HCT116 (cell line): ENCODE data around the gene SECTM1. TPM values are rescaled to one million over a fixed set of nuclear protein-coding genes. Genes with fewer than 3 reads are reported as not detected.

Experiments used
- ATAC-seq: fragments of 200-7000 bp; cut with Tn5 transposase; 2 replicates; pipeline ENCODE4 v1.9.1; 2020; ENCODE audit warnings: mild to moderate bottlenecking, moderate library complexity
- BruUV-seq: library from RNA; stranded (reverse); fragments of 400-500 nt; replicated peaks from 2 replicates; lab custom pipeline; 2021; lab: Mats Ljungman, UMichigan
- CTCF ChIA-PET: fragments of 300-600 bp; sonication (Branson Sonifier 250); formaldehyde crosslinking; loops from one replicate; lab custom pipeline; 2021; ENCODE audit warnings: antibody characterized with exemption; lab: Charles Lee
- POLR2A ChIA-PET: fragments of 300-600, 350-600 bp; sonication (Branson Sonifier 250); formaldehyde crosslinking; loops from one replicate; lab custom pipeline; 2021; ENCODE audit warnings: antibody characterized with exemption; lab: Charles Lee
- RAD21 ChIA-PET, 2 experiments: fragments of 300-600 bp; sonication (Branson Sonifier 250); formaldehyde crosslinking; loops; one replicate each; lab custom pipeline; 2023; ENCODE audit warnings: low total read pairs in 2 of 2; ENCODE audit not compliant: uncharacterized antibody in 2 of 2, unreplicated experiment in 2 of 2, low non-redundant PET in 1 of 2; lab: Charles Lee
- DNase-seq: peaks from one replicate; pipeline ENCODE4 v3.0.0-alpha.2; 2010; ENCODE audit warnings: low read depth, low spot score
- H2AFZ ChIP-seq: fragments of 200-600 bp; shearing (Covaris generic), sonication (generic); 2 replicates; pipeline ENCODE4 v1.6.1; 2017; ENCODE audit warnings: low read depth, mixed run types, mixed read lengths, antibody characterized with exemption, low read length; ENCODE audit not compliant: poor library complexity, severe bottlenecking
- H3K27ac ChIP-seq: 2 replicates; pipeline ENCODE4 v1.5.1; 2012; ENCODE audit warnings: low read depth, low read length
- H3K27me3 ChIP-seq: fragments of 200-600 bp; sonication (generic); 2 replicates; pipeline ENCODE4 v1.6.1; 2016; ENCODE audit warnings: mixed run types, low read length, mixed read lengths; ENCODE audit not compliant: insufficient read depth
- H3K36me3 ChIP-seq, 2 experiments: fragments of 200-500 bp in 1 of 2; fragments of 200-600 bp in 1 of 2; sonication (Bioruptor generic) in 1 of 2; sonication (generic) in 1 of 2; 2 replicates each; pipeline versions ENCODE4 v1.5.1 to v1.6.1; 2014 to 2016; ENCODE audit warnings: low read length in 2 of 2, inconsistent platforms in 1 of 2, mixed read lengths in 1 of 2, mixed run types in 1 of 2; ENCODE audit not compliant: insufficient read depth in 2 of 2, control insufficient read depth in 1 of 2
- H3K4me1 ChIP-seq, 2 experiments: fragments of 200-600 bp in 1 of 2; sonication (generic) in 1 of 2; 2 replicates each; pipeline versions ENCODE4 v1.5.1 to v1.6.1; 2012 to 2017; ENCODE audit warnings: low read length in 2 of 2, inconsistent platforms in 1 of 2, mild to moderate bottlenecking in 1 of 2, mixed read lengths in 1 of 2, mixed run types in 1 of 2, moderate library complexity in 1 of 2; ENCODE audit not compliant: insufficient read depth in 2 of 2, control insufficient read depth in 1 of 2
- H3K4me2 ChIP-seq: fragments of 200-600 bp; sonication (generic); 2 replicates; pipeline ENCODE4 v1.6.1; 2017; ENCODE audit warnings: mixed run types, low read length, mixed read lengths
- H3K4me3 ChIP-seq, 2 experiments: fragments of 200-600 bp in 1 of 2; sonication (generic) in 1 of 2; replicated peaks in 1 of 2; 2 replicates each; pipeline ENCODE4 v1.5.1; 2011 to 2016; ENCODE audit warnings: low read length in 2 of 2, control low read depth in 1 of 2, low read depth in 1 of 2, mild to moderate bottlenecking in 1 of 2, mixed read lengths in 1 of 2, mixed run types in 1 of 2
- H3K79me2 ChIP-seq: fragments of 200-600 bp; sonication (generic); 2 replicates; pipeline ENCODE4 v1.6.1; 2017; ENCODE audit warnings: mild to moderate bottlenecking, mixed run types, low read length, moderate library complexity, mixed read lengths; ENCODE audit not compliant: insufficient read depth
- H3K9ac ChIP-seq: fragments of 200-600 bp; sonication (generic); 2 replicates; pipeline ENCODE4 v1.6.1; 2016; ENCODE audit warnings: low read length, mixed read lengths
- H3K9me2 ChIP-seq: fragments of 200-600 bp; sonication (generic), shearing (Covaris generic); 2 replicates; pipeline ENCODE4 v1.6.1; 2017; ENCODE audit warnings: mixed run types, mild to moderate bottlenecking, moderate library complexity; ENCODE audit not compliant: insufficient read depth
- H3K9me3 ChIP-seq, 2 experiments: fragments of 200-500 bp in 1 of 2; fragments of 200-600 bp in 1 of 2; sonication (Bioruptor generic) in 1 of 2; sonication (generic) in 1 of 2; 2 replicates each; pipeline ENCODE4 v1.6.1; 2014 to 2017; ENCODE audit warnings: low read length in 2 of 2, mixed read lengths in 2 of 2, inconsistent platforms in 1 of 2, low read depth in 1 of 2, mild to moderate bottlenecking in 1 of 2, mixed run types in 1 of 2, moderate library complexity in 1 of 2; ENCODE audit not compliant: control insufficient read depth in 1 of 2, insufficient read depth in 1 of 2
- H4K20me1 ChIP-seq: fragments of 200-600 bp; sonication (generic), shearing (Covaris generic); 2 replicates; pipeline ENCODE4 v1.6.1; 2017; ENCODE audit warnings: mixed run types, mild to moderate bottlenecking, moderate library complexity; ENCODE audit not compliant: insufficient read depth
- ATF3 ChIP-seq: IDR thresholded peaks from 2 replicates; pipeline ENCODE4 v1.6.1; 2012
- CTCF ChIP-seq, 3 experiments: fragments of 200-600 bp in 1 of 3; sonication (generic) in 1 of 3; IDR thresholded peaks in 2 of 3; conservative IDR thresholded peaks in 1 of 3; 2 replicates each; pipeline ENCODE4 v1.5.1; 2012 to 2017; ENCODE audit warnings: low read depth in 2 of 3, low read length in 2 of 3, antibody characterized with exemption in 1 of 3, borderline replicate concordance in 1 of 3, control low read depth in 1 of 3, mild to moderate bottlenecking in 1 of 3, mixed read lengths in 1 of 3, mixed run types in 1 of 3, moderate library complexity in 1 of 3; ENCODE audit not compliant: insufficient read depth in 1 of 3
- EGR1 ChIP-seq: IDR thresholded peaks from 2 replicates; pipeline ENCODE4 v1.6.1; 2012; ENCODE audit warnings: low read depth
- ELF1 ChIP-seq: IDR thresholded peaks from 2 replicates; pipeline ENCODE4 v1.6.1; 2012; ENCODE audit warnings: low read depth, borderline replicate concordance
- EZH2 ChIP-seq: fragments of 200-600 bp; sonication (generic); IDR thresholded peaks from 2 replicates; pipeline ENCODE4 v1.6.1; 2017; ENCODE audit warnings: antibody characterized with exemption, mixed run types
- EZH2phosphoT487 ChIP-seq: fragments of 200-600 bp; IDR thresholded peaks from 2 replicates; pipeline ENCODE4 v1.6.1; 2018; ENCODE audit warnings: antibody characterized with exemption, borderline replicate concordance
- FOSL1 ChIP-seq: IDR thresholded peaks from 2 replicates; pipeline ENCODE4 v1.6.1; 2012; ENCODE audit warnings: low read depth
- JUND ChIP-seq: IDR thresholded peaks from 2 replicates; pipeline ENCODE4 v1.6.1; 2012
- MAX ChIP-seq: IDR thresholded peaks from 2 replicates; pipeline ENCODE4 v1.6.1; 2012
- POLR2A ChIP-seq: IDR thresholded peaks from 2 replicates; pipeline ENCODE4 v1.7.0; 2011; ENCODE audit warnings: borderline replicate concordance; ENCODE audit not compliant: insufficient read depth, insufficient read length; ENCODE audit errors: extremely low read depth
- POLR2AphosphoS5 ChIP-seq: IDR thresholded peaks from 2 replicates; pipeline ENCODE4 v1.6.1; 2011; ENCODE audit warnings: mild to moderate bottlenecking, low read depth, low read length, moderate library complexity
- RAD21 ChIP-seq: IDR thresholded peaks from 2 replicates; pipeline ENCODE4 v1.6.1; 2012; ENCODE audit warnings: low read depth, mild to moderate bottlenecking
- REST ChIP-seq: IDR thresholded peaks from 2 replicates; pipeline ENCODE4 v1.6.1; 2012; ENCODE audit warnings: low read depth
- SIN3A ChIP-seq: IDR thresholded peaks from 2 replicates; pipeline ENCODE4 v1.6.1; 2012; ENCODE audit warnings: low read depth
- SP1 ChIP-seq: IDR thresholded peaks from 2 replicates; pipeline ENCODE4 v1.6.1; 2012; ENCODE audit warnings: low read depth
- YY1 ChIP-seq: IDR thresholded peaks from 2 replicates; pipeline ENCODE4 v1.6.1; 2011; ENCODE audit warnings: low read length, low read depth, moderate library complexity, mild to moderate bottlenecking; ENCODE audit not compliant: insufficient replicate concordance; ENCODE audit errors: extremely low read depth
- ZBTB33 ChIP-seq: IDR thresholded peaks from 2 replicates; pipeline ENCODE4 v1.6.1; 2011; ENCODE audit warnings: mild to moderate bottlenecking, low read length, moderate library complexity; ENCODE audit not compliant: insufficient replicate concordance; ENCODE audit errors: extremely low read depth
- ZFX ChIP-seq: fragments of 450-650 bp; IDR thresholded peaks from 2 replicates; pipeline ENCODE4 v1.6.1; 2017
- intact Hi-C: fragments of 100-400 bp; cut with micrococcal nuclease; formaldehyde crosslinking; loops from 2 replicates; pipeline ENCODE4 v1.10.0; 2022
- total RNA-seq: library from RNA; stranded (reverse); gene quantifications from one replicate; pipeline ENCODE4 v1.2.1, GENCODE V29; 2021; ENCODE audit not compliant: unreplicated experiment

SECTM1 gene
- total RNA-seq, 1 experiment from 2014 or later, result 6.8 TPM

DNA sequence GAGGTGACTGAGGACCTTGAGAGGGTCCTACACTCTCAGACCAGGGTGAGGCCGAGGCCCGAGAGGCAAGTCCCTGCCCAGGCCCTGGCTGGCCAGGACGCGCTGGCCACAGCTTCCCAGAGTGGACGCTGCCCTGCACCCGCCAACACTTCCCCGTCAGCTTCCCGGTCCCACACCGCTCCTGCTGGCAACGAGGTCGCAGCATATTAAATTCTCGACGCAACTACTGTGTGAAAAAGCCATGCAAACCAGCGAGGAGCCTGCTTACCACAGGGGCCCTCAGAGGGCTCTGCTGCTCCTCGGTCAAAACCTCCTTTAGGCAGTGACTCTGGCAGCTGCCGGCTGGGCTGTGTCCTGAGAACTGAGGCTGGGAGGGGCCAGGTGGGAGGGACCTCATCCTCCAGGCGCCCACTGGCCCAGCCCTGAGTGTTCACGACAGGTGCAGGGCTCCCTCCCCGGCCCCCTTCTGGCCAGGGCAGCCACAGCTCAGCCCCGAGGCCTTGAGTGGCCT is 23.3 kb upstream of the SECTM1 start:
- intact Hi-C loops, result no loop called here
- Histone ChIP-seq H2AFZ (no peak overlapping the region), H4K20me1 (no peaks in the 10 kb centered on the region), H3K27me3 (no peaks in the 10 kb centered on the region), H3K4me2 (no peak overlapping the region), H3K27ac (no peak overlapping the region), H3K9me3 (no peaks in the 10 kb centered on the region), H3K9ac (no peak overlapping the region), H3K4me1 (peaks cover 13 to 29% of the 10 kb centered on the region in 2 experiments; a peak in 3 of 4 replicates), H3K9me2 (no peaks in the 10 kb centered on the region), H3K36me3 (no peaks in the 10 kb centered on the region), H3K4me3 (no peak overlapping the region), H3K79me2 (no peaks in the 10 kb centered on the region)
- DNase-seq, result no peak
- peak; percentile 59 for ATAC-seq
- no peak for TF ChIP-seq JUND
- no peak for TF ChIP-seq YY1
- no peak for TF ChIP-seq SIN3A
- TF ChIP-seq RAD21, result no peak
- no peak for TF ChIP-seq POLR2A
- no peak for TF ChIP-seq POLR2AphosphoS5
- TF ChIP-seq EGR1, result no peak
- no peak for TF ChIP-seq FOSL1
- TF ChIP-seq EZH2, result no peak
- no peak for TF ChIP-seq EZH2phosphoT487
- TF ChIP-seq ZBTB33, result no peak
- no peak for TF ChIP-seq CTCF (IDR thresholded peaks at IDR 0.05 in 2 of 3, conservative IDR thresholded peaks at IDR 0.05 in 1 of 3; ENCODE audit: borderline replicate concordance in 1 of 3, insufficient read depth in 1 of 3, low read depth in 2 of 3, low read length in 2 of 3)
- TF ChIP-seq REST, result no peak
- TF ChIP-seq ATF3, result no peak
- TF ChIP-seq MAX, result no peak
- no peak for TF ChIP-seq ELF1
- no peak for TF ChIP-seq ZFX
- no peak for TF ChIP-seq SP1
- BruUV-seq, result no TSS peak
- POLR2A ChIA-PET, result no interaction called here
- CTCF ChIA-PET, result interaction anchor here (1.6 to 1.9 kb wide), 2 partner anchors 57 to 197 kb away, joined by 5 to 7 read pairs; no protein-coding TSS in a partner anchor
- RAD21 ChIA-PET, result no interaction called here
